Fibroblast of pulmonary artery (primary cell): ENCODE data around the gene KIRREL3.

ENCODE experiments used
- DNase-seq: peaks from one replicate; pipeline ENCODE4 v3.0.0-alpha.2; 2010; ENCODE audit warnings: low read depth
- H3K4me3 ChIP-seq: replicated peaks from 2 replicates; pipeline ENCODE4 v1.5.1; 2011; ENCODE audit warnings: low read depth, mild to moderate bottlenecking, control low read depth, low read length, moderate library complexity
- CTCF ChIP-seq: IDR thresholded peaks from 2 replicates; pipeline ENCODE4 v1.5.1; 2011; ENCODE audit warnings: mild to moderate bottlenecking, control low read depth, low read length, inconsistent platforms; ENCODE audit errors: missing control alignments

Gene KIRREL3

GRCh38 chr11:126754591-126755426, 245.8 kb downstream of the KIRREL3 start:
- H3K4me3 ChIP-seq: no peak overlapping the region
- no peak for TF ChIP-seq CTCF
- no peak for DNase-seq

GRCh38 chr11:126753990-126754389, 246.6 kb downstream of the KIRREL3 start:
- DNase-seq: no peak
- no peak for TF ChIP-seq CTCF
- H3K4me3 ChIP-seq: no peak overlapping the region

- no peak for TF ChIP-seq CTCF
- no peak overlapping the region for H3K4me3 ChIP-seq
- DNase-seq: no peak
These were observed 249.3 kb downstream of the KIRREL3 start for GRCh38 chr11:126751242-126751641.

DNA sequence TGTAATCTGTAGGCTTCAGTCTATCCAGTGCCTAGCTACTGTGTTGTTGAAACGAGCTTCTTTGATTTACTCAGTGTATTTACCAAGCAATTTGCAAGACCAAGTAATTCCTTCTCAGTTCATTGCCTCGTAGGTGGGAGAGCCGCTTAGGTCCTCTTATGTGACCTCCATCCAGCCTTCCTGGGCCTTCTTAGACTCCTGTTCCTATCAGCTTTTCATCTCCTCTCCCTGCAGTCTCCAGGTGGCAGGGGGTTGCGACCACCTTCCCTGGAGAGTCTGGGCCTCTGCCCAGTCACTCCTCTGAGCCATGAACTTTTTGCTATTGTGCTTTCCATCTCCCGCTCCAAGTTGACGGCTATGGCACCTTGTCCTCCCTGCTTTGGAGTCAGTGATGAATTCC, 251.8 kb downstream of the KIRREL3 start:
- TF ChIP-seq CTCF: no peak
- no peak for DNase-seq
- H3K4me3 ChIP-seq: no peak overlapping the region

DNA sequence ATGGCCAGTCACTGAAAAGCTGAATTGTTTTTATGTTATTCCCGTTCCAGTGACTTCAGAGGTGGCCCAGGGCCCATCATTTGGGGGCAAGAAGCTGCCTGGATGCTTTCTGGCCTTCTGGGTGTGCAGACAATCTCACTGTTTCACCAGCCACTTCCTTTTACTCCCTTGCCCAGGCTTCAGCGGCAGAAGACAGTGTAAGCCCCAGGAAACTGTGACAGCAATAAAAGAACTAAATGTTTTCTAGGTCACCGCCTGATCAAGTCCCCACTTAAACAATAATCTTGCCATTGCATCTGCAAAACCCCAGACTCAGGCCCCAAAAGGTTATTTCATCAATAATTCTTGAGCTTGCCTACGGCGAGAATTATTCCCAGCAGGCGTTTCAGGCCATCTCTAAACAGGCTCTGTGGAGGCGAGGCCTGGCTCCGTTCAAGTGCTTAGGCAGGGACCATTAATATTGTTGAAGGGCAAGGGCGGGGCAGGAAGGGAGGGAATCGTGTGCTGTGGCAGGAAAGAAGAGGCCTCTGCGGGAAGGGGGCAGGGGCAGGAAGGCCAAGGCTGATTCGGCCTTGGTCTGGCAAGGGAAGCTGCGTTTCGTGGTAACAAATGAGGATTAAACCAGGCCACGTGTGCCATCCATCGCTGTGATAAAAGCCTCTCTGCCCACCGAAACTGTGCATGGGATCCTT, 252.3 kb downstream of the KIRREL3 start:
- no peak overlapping the region for H3K4me3 ChIP-seq
- TF ChIP-seq CTCF: no peak

DNA sequence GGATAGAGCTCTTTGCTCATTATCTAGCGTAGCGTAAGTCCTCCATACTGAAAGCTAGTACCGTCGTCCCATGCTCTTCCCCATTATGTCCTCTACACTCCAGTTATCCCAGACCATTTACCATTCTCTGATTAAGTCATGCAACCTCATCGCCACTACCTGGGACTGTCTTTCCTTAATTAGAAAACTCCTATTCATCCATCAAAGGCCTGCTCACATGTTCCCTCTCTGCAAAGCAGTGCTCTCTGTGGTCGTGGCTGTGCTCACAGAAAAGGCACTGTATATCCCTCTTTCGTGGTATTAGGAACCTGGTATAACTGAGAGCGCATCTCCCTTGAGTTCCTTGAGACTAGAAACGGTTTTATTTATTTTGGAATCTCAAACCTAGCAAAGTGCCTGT, 253.3 kb downstream of the KIRREL3 start:
- TF ChIP-seq CTCF: no peak
- no peak for DNase-seq
- H3K4me3 ChIP-seq: no peak overlapping the region

More for the DNA sequence above, 252.3 kb downstream of the KIRREL3 start:
- no peak for DNase-seq

- TF ChIP-seq CTCF: no peak
- DNase-seq: no peak
- no peak overlapping the region for H3K4me3 ChIP-seq
These were observed 254.1 kb downstream of the KIRREL3 start for GRCh38 chr11:126746443-126746842.
